Astrocyte of the spinal cord (primary cell): Measurements from ENCODE around the gene PRKCH.

Experiments used
- DNase-seq: peaks from one replicate; pipeline ENCODE4 v3.0.0; 2011; ENCODE audit warnings: low read depth, low spot score
- H3K4me3 ChIP-seq: 2 replicates; pipeline ENCODE4 v1.5.1; 2011; ENCODE audit warnings: low read depth, mild to moderate bottlenecking, low read length, moderate library complexity
- CTCF ChIP-seq: IDR thresholded peaks from 2 replicates; pipeline ENCODE4 v1.5.1; 2012; ENCODE audit warnings: low read depth, mild to moderate bottlenecking, low read length, inconsistent platforms
- in situ Hi-C: cut with HindIII; loops from 2 replicates; pipeline ENCODE4 v1.10.0; 2017; ENCODE audit warnings: low sequenced_read_pairs

Gene PRKCH

DNA sequence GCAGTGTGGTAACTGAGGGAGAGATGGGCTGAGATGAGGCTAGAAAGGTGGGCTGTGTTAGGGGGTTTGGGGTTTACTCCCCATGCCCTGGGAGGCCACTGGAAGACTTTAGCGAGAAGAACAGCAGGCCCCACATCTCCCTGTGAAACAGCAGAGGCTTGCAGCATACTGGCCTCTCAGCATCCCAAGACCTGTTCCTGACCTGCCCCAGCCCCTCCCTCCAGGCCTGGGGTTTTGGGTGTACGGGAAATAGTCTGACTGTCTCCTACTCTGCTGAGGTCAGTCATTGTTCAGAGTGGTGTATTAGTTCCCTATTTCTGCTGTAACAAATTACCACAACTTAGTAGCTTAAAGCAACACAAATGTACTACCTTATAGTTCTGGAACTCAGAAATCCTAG is 270.5 kb downstream of the PRKCH start:
- H3K4me3 ChIP-seq = no peak overlapping the region
- DNase-seq = no peak
- in situ Hi-C loops = no loop called here
- TF ChIP-seq CTCF = no peak

DNA sequence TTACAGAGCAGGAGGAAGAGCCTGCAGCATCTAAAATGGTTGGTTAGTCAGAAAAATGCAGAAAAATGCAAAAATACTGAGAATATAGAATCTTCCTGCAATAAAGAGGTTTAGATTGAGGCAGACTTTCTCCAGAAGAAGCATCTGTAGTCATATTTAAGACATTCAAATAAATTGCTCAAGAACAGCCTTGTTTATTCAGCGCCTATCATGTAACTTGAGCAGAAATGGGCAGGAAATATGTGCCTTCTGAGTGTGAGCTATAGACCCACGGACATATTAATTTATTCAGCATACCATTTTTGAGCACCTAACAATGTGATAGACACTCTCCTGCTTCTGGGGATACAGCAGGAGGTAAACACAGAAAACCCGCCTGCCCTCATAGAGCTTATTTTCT is 272.0 kb downstream of the PRKCH start:
- no peak for DNase-seq
- no peak for TF ChIP-seq CTCF
- in situ Hi-C loops = no loop called here
- no peak overlapping the region for H3K4me3 ChIP-seq

DNA sequence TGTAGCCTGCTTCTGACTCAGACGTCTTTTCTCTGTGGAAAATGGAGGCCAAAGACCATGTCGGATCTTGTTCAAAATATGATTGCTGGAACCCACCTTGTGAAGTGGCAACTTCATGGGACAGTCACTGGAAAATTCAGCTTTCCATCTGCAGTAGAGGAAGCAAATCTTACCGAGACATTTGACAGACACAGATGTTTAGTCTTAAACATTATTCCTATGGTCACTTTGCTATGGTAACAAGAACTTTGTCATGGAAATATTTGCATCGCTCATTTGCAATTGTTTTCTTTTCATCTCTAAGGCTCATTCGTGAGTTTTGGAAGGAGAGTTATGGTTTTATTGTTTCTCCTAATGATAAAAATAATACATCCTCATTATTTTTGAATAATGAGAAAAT is 275.6 kb downstream of the PRKCH start:
- no peak for TF ChIP-seq CTCF
- in situ Hi-C loops = no loop called here
- peak; percentile 48 for DNase-seq
- no peak overlapping the region for H3K4me3 ChIP-seq

GRCh38 chr14:61598980-61599379 is 277.6 kb downstream of the PRKCH start:
- in situ Hi-C loops = no loop called here
- TF ChIP-seq CTCF = no peak
- H3K4me3 ChIP-seq = no peak overlapping the region
- no peak for DNase-seq

GRCh38 chr14:61599942-61600341 is 278.6 kb downstream of the PRKCH start:
- no peak for TF ChIP-seq CTCF
- in situ Hi-C loops = no loop called here
- DNase-seq = no peak
- no peak overlapping the region for H3K4me3 ChIP-seq
